AG04449 (cell line): Measurements from ENCODE around the gene BCAS1.

ENCODE experiments used
- CTCF ChIA-PET: fragments of 350-600 bp; formaldehyde crosslinking; extraction: SDS; loops from one replicate; lab custom pipeline; 2021; ENCODE audit warnings: antibody characterized with exemption; lab: Yijun Ruan, JAX
- POLR2A ChIA-PET: fragments of 400-600, 350-600 bp; formaldehyde crosslinking; extraction: SDS; loops from one replicate; lab custom pipeline; 2020; ENCODE audit warnings: antibody characterized with exemption, inconsistent platforms; lab: Yijun Ruan, JAX
- DNase-seq: peaks from one replicate; pipeline ENCODE4 v3.0.0-alpha.2; 2010; ENCODE audit warnings: low read depth, low spot score
- H3K4me3 ChIP-seq: 2 replicates; pipeline ENCODE4 v1.5.1; 2011; ENCODE audit warnings: low read depth, mild to moderate bottlenecking, control low read depth, low read length
- TF ChIP-seq, protein P1 (sequence below): IDR thresholded peaks from one replicate; pipeline ENCODE4 v1.5.1; 2011; ENCODE audit warnings: mild to moderate bottlenecking, moderate library complexity, low read length, control low read depth, inconsistent platforms; ENCODE audit not compliant: insufficient read depth; ENCODE audit errors: missing control alignments

Gene BCAS1

DNA sequence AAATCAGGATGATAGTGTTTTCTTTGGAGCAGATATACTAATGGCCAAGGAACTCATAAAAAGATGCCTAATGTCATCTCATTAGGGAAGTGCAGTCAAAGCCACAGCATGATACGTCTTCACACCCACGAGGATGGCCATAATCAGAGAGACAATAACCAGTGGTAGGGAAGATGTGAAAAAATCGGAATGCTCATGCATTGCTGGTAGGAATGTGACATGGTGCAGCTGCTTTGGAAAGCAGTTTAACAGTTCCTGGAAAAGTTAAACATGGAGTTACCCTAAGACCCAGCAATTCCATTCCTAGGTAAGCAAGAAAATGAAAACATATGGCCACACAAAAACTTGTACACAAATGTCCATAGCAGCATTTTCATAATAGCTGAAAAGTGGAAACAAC lies 29.9 kb downstream of the BCAS1 start:
- H3K4me3 ChIP-seq = no peak overlapping the region
- no peak for DNase-seq
- ChIA-PET CTCF (no interaction called here), POLR2A (no interaction called here)
- TF ChIP-seq, protein P1, sequence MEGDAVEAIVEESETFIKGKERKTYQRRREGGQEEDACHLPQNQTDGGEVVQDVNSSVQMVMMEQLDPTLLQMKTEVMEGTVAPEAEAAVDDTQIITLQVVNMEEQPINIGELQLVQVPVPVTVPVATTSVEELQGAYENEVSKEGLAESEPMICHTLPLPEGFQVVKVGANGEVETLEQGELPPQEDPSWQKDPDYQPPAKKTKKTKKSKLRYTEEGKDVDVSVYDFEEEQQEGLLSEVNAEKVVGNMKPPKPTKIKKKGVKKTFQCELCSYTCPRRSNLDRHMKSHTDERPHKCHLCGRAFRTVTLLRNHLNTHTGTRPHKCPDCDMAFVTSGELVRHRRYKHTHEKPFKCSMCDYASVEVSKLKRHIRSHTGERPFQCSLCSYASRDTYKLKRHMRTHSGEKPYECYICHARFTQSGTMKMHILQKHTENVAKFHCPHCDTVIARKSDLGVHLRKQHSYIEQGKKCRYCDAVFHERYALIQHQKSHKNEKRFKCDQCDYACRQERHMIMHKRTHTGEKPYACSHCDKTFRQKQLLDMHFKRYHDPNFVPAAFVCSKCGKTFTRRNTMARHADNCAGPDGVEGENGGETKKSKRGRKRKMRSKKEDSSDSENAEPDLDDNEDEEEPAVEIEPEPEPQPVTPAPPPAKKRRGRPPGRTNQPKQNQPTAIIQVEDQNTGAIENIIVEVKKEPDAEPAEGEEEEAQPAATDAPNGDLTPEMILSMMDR = no peak

DNA sequence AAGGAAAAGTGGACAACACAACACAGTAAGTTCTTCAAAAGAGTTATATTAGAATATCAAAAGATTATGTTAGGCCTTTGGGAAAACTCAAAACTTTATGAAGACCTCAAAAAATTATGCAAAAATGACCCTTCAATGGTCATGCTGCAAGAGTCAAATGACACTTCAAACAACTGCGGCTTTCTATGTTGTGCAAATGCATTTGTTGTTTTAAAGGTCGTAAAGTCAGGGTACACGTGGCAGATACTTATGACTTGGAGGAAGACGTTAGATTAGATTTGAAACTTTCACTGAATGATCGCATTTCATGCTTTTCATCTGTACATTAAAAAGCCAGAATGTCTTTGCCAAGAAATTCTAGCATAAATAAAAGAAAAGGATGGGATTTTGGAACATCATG lies 31.4 kb downstream of the BCAS1 start:
- POLR2A ChIA-PET = no interaction called here
- TF ChIP-seq, protein P1 = no peak
- DNase-seq = no peak
- H3K4me3 ChIP-seq = no peak overlapping the region
- CTCF ChIA-PET = no interaction called here

DNA sequence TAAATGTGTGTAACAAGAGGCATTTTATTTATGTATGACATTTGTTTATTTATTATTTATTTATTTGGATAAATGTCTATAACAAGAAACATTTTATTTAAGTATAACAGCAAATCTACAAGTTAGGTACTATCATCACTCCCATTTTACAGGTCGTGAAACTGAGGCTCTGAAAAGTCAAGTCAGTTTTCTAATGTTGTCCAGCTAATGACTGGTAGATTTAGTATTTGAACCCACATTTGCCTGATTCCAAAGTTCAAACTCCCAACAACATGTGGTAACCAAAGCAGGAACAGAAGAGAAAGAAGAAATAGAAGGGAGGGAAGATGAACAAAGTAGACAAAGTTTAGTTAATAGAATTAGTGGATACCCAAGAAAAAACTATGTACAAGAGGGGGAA lies 32.9 kb downstream of the BCAS1 start:
- TF ChIP-seq, protein P1 = no peak
- no peak overlapping the region for H3K4me3 ChIP-seq
- no peak for DNase-seq
- ChIA-PET POLR2A (no interaction called here), CTCF (no interaction called here)

DNA sequence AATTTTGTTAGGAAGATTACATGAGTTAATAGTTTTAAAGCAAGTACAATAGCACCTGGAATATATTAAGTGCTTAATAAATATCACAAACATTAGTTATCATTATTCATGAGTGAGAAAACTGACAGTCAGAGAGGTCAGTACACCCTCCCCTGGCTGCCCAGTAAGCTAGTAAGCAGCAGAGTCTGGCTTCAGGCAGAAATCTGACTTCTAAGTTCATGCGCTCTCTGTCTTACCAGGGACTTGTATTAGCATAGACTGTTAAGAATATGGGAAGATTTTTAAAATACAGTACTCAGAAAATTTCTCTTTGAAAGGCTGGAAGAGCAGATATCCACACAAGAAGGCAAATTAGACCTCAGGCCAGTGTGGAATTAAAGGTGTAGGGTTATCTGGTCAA lies 40.8 kb downstream of the BCAS1 start:
- H3K4me3 ChIP-seq = no peak overlapping the region
- POLR2A ChIA-PET = no interaction called here
- TF ChIP-seq, protein P1 = no peak
- CTCF ChIA-PET = interaction anchor here (1.0 kb wide), 1 partner anchor 34 kb away, joined by 3 read pairs; no protein-coding TSS in a partner anchor
- no peak for DNase-seq

DNA sequence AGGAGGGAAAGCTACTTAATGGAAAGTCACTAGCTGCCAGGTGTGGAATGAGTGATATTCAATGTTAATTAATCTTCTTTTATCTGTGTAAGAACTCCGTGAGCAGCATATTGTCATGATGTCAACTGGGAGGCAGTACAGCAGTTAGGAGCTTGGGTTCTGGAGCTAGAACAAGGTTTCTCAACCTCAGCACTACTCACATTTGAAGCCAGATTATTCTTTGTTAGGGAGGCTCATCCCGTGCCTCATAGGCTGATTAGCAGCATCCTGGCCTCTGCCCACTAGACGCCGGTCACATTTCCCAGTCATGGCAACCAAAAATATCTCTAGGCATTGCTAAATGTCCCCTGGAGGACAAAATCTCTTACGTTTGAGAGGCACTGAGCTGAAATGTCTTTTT lies 41.2 kb downstream of the BCAS1 start:
- H3K4me3 ChIP-seq = no peak overlapping the region
- DNase-seq = no peak
- ChIA-PET POLR2A (no interaction called here), CTCF (interaction anchor here (1.0 to 1.1 kb wide), 2 partner anchors 33 to 34 kb away, joined by 3 read pairs; no protein-coding TSS in a partner anchor)
- TF ChIP-seq, protein P1 = no peak

DNA sequence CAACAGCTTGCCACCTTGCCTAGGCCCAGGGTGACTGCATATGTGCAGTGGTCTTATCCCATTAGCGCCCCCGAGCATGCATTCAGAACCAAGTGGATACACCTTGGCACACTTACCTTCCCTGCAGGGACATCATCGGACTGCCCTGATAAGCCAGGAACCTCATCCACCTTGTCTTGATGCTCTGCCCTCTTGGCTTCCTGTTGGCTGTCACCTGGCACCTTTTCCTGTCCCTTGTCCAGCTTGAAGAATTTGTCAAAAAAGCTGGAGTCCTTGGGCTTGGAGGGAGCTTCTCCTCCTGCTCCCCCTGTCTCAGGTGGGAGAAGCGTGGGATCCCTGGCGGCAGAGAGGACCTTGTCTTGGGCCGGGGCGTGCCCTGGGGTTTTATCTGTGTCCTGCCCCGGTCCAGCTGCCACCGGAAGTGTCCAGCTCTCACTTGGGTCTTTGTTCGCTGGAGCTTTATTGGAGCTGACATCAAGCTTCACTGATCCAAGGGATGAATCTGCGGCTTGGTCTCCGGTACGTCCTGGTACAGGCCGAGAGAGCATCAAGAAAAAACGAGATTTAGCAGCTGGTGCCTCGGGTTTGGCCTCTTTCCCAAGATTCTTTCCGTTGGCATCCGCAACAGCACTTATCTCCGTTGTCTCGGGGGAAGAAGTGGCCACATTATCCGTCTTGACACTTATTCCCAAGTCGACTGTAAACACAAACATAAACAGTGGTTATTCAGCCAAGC lies 42.0 kb downstream of the BCAS1 start:
- CTCF ChIA-PET = interaction anchor here (1.0 to 1.1 kb wide), 2 partner anchors 34 to 35 kb away, joined by 3 read pairs; no protein-coding TSS in a partner anchor
- no peak overlapping the region for H3K4me3 ChIP-seq
- TF ChIP-seq, protein P1 = no peak
- DNase-seq = no peak
- POLR2A ChIA-PET = no interaction called here
